Astrocyte (in vitro differentiated cells and primary cell): ENCODE results near the gene ACOT13.

Experiments
- EZH2 ChIP-seq: IDR thresholded peaks from 2 replicates; pipeline ENCODE4 v1.6.1; 2012; ENCODE audit warnings: mild to moderate bottlenecking, low read length, inconsistent platforms; ENCODE audit not compliant: insufficient read depth
- TF ChIP-seq, protein P1 (sequence below): IDR thresholded peaks from 2 replicates; pipeline ENCODE4 v1.5.1; 2011; ENCODE audit warnings: low read depth, mild to moderate bottlenecking, inconsistent platforms, low read length, moderate library complexity; ENCODE audit not compliant: insufficient read depth

DNA sequence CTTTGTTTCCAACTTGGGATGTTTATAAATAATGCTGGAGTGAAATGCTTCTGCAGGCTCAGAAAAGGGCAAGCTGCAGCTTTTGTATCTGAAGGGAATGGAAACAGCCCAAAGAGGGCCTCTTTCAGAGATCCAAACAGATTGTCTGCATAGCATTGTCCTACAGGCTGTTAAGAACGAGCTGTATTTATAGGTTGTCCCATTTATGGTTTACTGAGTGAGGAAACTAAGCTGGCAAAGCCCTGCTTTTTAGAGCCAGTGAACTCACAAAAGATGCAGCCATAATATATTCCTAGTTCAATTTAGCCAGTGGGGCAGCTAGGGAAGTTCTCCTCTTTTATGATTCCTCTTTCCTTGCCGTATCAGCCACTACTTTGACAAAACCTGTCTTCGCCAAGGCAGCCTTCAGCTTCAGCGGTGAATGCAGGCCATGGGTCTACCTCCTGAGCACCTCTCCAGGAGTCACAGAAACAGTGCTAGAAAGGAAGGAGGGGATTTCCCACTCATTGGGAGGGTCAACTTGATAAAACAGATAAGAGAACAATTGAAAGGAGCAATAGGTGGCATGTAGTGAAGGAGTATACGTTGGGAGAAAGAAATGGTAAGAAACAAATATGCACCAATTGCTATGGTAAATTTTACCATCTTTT lies 35.9 kb upstream of the ACOT13 start:
- TF ChIP-seq, protein P1, sequence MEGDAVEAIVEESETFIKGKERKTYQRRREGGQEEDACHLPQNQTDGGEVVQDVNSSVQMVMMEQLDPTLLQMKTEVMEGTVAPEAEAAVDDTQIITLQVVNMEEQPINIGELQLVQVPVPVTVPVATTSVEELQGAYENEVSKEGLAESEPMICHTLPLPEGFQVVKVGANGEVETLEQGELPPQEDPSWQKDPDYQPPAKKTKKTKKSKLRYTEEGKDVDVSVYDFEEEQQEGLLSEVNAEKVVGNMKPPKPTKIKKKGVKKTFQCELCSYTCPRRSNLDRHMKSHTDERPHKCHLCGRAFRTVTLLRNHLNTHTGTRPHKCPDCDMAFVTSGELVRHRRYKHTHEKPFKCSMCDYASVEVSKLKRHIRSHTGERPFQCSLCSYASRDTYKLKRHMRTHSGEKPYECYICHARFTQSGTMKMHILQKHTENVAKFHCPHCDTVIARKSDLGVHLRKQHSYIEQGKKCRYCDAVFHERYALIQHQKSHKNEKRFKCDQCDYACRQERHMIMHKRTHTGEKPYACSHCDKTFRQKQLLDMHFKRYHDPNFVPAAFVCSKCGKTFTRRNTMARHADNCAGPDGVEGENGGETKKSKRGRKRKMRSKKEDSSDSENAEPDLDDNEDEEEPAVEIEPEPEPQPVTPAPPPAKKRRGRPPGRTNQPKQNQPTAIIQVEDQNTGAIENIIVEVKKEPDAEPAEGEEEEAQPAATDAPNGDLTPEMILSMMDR: no peak
- no peak for TF ChIP-seq EZH2
